Ascending aorta (tissue), 2 donors: Measurements from ENCODE around the gene ZP1. TPM values are rescaled to one million over a fixed set of nuclear protein-coding genes. Genes with fewer than 3 reads are reported as not detected.
A peak's percentile ranks its signal among the peaks of the same experiment; 100 is the strongest.

Experiments used
- DNase-seq, 2 donors: peaks; one replicate each; pipeline ENCODE4 v3.0.0-alpha.2; 2019; ENCODE audit warnings: low spot score in 2 of 2
- H3K27ac ChIP-seq, 2 donors: fragments of 200-600 bp; sonication (generic); one replicate each; pipeline ENCODE4 v1.5.1; 2016 to 2017; ENCODE audit warnings: mild to moderate bottlenecking in 1 of 2
- H3K27me3 ChIP-seq: fragments of 200-600 bp; sonication (generic); one replicate; pipeline ENCODE4 v1.5.1; 2017
- H3K36me3 ChIP-seq, 2 donors: fragments of 200-600 bp; sonication (generic); one replicate each; pipeline ENCODE4 v1.5.1; 2016
- H3K4me1 ChIP-seq, 2 donors: fragments of 200-600 bp; sonication (generic); one replicate each; pipeline ENCODE4 v1.5.1; 2016 to 2017; ENCODE audit warnings: mild to moderate bottlenecking in 1 of 2
- H3K4me3 ChIP-seq, 2 donors: fragments of 200-600 bp; sonication (generic); one replicate each; pipeline ENCODE4 v1.5.1; 2016 to 2017; ENCODE audit warnings: mild to moderate bottlenecking in 1 of 2
- H3K9me3 ChIP-seq, 2 donors: fragments of 200-600 bp; sonication (generic); one replicate each; pipeline ENCODE4 v1.5.1; 2016
- CTCF ChIP-seq, 3 experiments: fragments of 200-600 bp in 2 of 3; fragments of 450-650 bp in 1 of 3; sonication (generic) in 2 of 3; IDR thresholded peaks; one replicate each; pipeline ENCODE4 v1.5.1; 2016 to 2019; ENCODE audit warnings: antibody characterized with exemption in 3 of 3, mild to moderate bottlenecking in 1 of 3, moderate library complexity in 1 of 3
- intact Hi-C: fragments of 100-400 bp; cut with DNase I; formaldehyde crosslinking; loops from one replicate; pipeline ENCODE4 v1.15.1; 2023
- total RNA-seq: library from RNA; depleted of rRNA; stranded (reverse); fragments of >200 nt; gene quantifications from one replicate; pipeline ENCODE4 v1.1.0, GENCODE V29; 2016

ZP1 gene
- total RNA-seq, 1 donor from 2014 or later: not detected

GRCh38 chr11:60857378-60858232, 9.7 kb upstream of the ZP1 start:
- no peak overlapping the region for H3K27ac ChIP-seq
- TF ChIP-seq CTCF (IDR thresholded peaks at IDR 0.05): no peak
- no peaks in the 10 kb centered on the region for H3K27me3 ChIP-seq
- no peak overlapping the region for H3K4me3 ChIP-seq
- DNase-seq: no peak
- no peaks in the 10 kb centered on the region for H3K4me1 ChIP-seq
- no peaks in the 10 kb centered on the region for H3K9me3 ChIP-seq
- H3K36me3 ChIP-seq: no peaks in the 10 kb centered on the region
- intact Hi-C loops: no loop called here

- no peak for DNase-seq
- no peaks in the 10 kb centered on the region for H3K4me1 ChIP-seq
- no peaks in the 10 kb centered on the region for H3K36me3 ChIP-seq
- intact Hi-C loops: no loop called here
- no peak for TF ChIP-seq CTCF (IDR thresholded peaks at IDR 0.05)
- no peak overlapping the region for H3K27ac ChIP-seq
- H3K4me3 ChIP-seq: no peak overlapping the region
- no peaks in the 10 kb centered on the region for H3K27me3 ChIP-seq
- no peaks in the 10 kb centered on the region for H3K9me3 ChIP-seq
Measured at GRCh38 chr11:60858236-60858635, 9.1 kb upstream of the ZP1 start.

- Histone ChIP-seq H3K9me3 (no peaks in the 10 kb centered on the region), H3K4me3 (no peak overlapping the region), H3K4me1 (no peaks in the 10 kb centered on the region), H3K27me3 (no peaks in the 10 kb centered on the region), H3K36me3 (no peaks in the 10 kb centered on the region), H3K27ac (no peak overlapping the region)
- TF ChIP-seq CTCF (IDR thresholded peaks at IDR 0.05): no peak
- no peak for DNase-seq
- intact Hi-C loops: no loop called here
Measured at GRCh38 chr11:60858731-60859464, 8.4 kb upstream of the ZP1 start.

GRCh38 chr11:60859616-60860250, 7.6 kb upstream of the ZP1 start:
- H3K4me3 ChIP-seq: no peak overlapping the region
- no peak for DNase-seq
- H3K4me1 ChIP-seq: no peaks in the 10 kb centered on the region
- no peaks in the 10 kb centered on the region for H3K27me3 ChIP-seq
- intact Hi-C loops: no loop called here
- no peaks in the 10 kb centered on the region for H3K36me3 ChIP-seq
- no peak for TF ChIP-seq CTCF (IDR thresholded peaks at IDR 0.05)
- no peaks in the 10 kb centered on the region for H3K9me3 ChIP-seq
- H3K27ac ChIP-seq: no peak overlapping the region

- no peaks in the 10 kb centered on the region for H3K4me1 ChIP-seq
- H3K4me3 ChIP-seq: no peak overlapping the region
- H3K27me3 ChIP-seq: no peaks in the 10 kb centered on the region
- H3K9me3 ChIP-seq: no peaks in the 10 kb centered on the region
- TF ChIP-seq CTCF (IDR thresholded peaks at IDR 0.05): no peak
- intact Hi-C loops: no loop called here
- peak in 1 of 2 donors; percentile 30 for DNase-seq
- no peak overlapping the region for H3K27ac ChIP-seq
- no peaks in the 10 kb centered on the region for H3K36me3 ChIP-seq
Measured at GRCh38 chr11:60860943-60861342, 6.4 kb upstream of the ZP1 start.
